GM23248 (cell line): ENCODE results near the gene GPR176.

Experiments used
- EZH2 ChIP-seq: fragments of 200-600 bp; sonication (generic); IDR thresholded peaks from 2 replicates; pipeline ENCODE4 v1.6.1; 2018; ENCODE audit warnings: antibody characterized with exemption, mild to moderate bottlenecking; ENCODE audit not compliant: insufficient read depth, poor library complexity, severe bottlenecking
- EZH2phosphoT487 ChIP-seq: fragments of 200-600 bp; sonication (generic); IDR thresholded peaks from 2 replicates; pipeline ENCODE4 v1.6.1; 2018; ENCODE audit warnings: antibody characterized with exemption, moderate library complexity, mild to moderate bottlenecking, low read depth; ENCODE audit not compliant: insufficient read depth

GRCh38 chr15:39887211-39887610 is 32.9 kb downstream of the GPR176 start:
- no peak for TF ChIP-seq EZH2
- TF ChIP-seq EZH2phosphoT487, result no peak
